ENCODE data around the gene PER1. TPM values are rescaled to one million over a fixed set of nuclear protein-coding genes. Genes with fewer than 3 reads are reported as not detected.

The PER1 gene
- total and polyA plus RNA-seq, 2 of the 13 experiments (the other 11 are each of a cell fraction or from before 2014, with no cell fraction given), result 2.6 to 3.6 TPM

DNA sequence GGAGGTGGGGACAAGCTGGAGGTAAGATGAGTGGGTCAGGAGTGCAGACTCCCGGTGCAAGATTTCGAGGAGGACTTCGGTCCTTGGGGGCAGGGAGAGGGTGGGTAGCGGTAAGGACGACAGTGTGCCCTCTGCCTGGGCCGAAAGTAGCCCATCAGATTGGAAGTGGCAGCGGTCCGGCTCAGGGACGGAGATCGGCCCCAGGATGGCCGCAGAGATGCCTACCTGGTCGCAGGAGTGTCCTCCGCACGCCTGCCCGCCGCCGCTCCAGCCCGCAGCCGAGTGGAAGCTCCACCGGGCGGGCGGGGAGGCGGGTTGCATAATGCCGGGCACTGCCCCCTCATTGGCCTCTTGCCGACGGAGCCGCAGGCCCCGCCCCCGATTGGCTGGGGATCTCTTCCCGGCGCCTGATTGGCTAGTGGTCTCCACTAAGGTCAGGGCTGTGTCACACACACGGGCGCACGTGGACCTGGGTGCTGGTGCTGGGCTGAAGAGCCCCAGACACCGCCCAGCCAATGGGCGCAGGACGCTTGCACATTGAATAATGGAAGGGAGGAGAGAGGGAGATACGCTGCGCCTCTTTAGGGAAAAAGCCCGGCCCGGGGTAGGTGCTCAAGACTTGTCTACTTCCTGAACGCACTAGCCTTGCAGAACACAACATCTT lies at the start of gene PER1 (continued):
- peak; percentile 35; the same call in 1 of the 2 replicates for TF ChIP-seq ZFP36L1 (CRISPR knock-in tag; IDR thresholded peaks at IDR 0.05)
- TF ChIP-seq, protein P1, sequence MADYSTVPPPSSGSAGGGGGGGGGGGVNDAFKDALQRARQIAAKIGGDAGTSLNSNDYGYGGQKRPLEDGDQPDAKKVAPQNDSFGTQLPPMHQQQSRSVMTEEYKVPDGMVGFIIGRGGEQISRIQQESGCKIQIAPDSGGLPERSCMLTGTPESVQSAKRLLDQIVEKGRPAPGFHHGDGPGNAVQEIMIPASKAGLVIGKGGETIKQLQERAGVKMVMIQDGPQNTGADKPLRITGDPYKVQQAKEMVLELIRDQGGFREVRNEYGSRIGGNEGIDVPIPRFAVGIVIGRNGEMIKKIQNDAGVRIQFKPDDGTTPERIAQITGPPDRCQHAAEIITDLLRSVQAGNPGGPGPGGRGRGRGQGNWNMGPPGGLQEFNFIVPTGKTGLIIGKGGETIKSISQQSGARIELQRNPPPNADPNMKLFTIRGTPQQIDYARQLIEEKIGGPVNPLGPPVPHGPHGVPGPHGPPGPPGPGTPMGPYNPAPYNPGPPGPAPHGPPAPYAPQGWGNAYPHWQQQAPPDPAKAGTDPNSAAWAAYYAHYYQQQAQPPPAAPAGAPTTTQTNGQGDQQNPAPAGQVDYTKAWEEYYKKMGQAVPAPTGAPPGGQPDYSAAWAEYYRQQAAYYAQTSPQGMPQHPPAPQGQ (CRISPR knock-in tag; IDR thresholded peaks at IDR 0.05; ENCODE audit: borderline replicate concordance), result no peak
- no peak for TF ChIP-seq SETDB1 (CRISPR knock-in tag; IDR thresholded peaks at IDR 0.05; ENCODE audit: borderline replicate concordance)
- TF ChIP-seq, protein P2, sequence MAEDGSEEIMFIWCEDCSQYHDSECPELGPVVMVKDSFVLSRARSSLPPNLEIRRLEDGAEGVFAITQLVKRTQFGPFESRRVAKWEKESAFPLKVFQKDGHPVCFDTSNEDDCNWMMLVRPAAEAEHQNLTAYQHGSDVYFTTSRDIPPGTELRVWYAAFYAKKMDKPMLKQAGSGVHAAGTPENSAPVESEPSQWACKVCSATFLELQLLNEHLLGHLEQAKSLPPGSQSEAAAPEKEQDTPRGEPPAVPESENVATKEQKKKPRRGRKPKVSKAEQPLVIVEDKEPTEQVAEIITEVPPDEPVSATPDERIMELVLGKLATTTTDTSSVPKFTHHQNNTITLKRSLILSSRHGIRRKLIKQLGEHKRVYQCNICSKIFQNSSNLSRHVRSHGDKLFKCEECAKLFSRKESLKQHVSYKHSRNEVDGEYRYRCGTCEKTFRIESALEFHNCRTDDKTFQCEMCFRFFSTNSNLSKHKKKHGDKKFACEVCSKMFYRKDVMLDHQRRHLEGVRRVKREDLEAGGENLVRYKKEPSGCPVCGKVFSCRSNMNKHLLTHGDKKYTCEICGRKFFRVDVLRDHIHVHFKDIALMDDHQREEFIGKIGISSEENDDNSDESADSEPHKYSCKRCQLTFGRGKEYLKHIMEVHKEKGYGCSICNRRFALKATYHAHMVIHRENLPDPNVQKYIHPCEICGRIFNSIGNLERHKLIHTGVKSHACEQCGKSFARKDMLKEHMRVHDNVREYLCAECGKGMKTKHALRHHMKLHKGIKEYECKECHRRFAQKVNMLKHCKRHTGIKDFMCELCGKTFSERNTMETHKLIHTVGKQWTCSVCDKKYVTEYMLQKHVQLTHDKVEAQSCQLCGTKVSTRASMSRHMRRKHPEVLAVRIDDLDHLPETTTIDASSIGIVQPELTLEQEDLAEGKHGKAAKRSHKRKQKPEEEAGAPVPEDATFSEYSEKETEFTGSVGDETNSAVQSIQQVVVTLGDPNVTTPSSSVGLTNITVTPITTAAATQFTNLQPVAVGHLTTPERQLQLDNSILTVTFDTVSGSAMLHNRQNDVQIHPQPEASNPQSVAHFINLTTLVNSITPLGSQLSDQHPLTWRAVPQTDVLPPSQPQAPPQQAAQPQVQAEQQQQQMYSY (CRISPR knock-in tag; IDR thresholded peaks at IDR 0.05), result no peak
- TF ChIP-seq IKZF4 (CRISPR knock-in tag; IDR thresholded peaks at IDR 0.05; ENCODE audit: borderline replicate concordance, low read depth, not compliant biosample characterization), result no peak
- no peak for TF ChIP-seq NFRKB (IDR thresholded peaks at IDR 0.05)
- no peak for TF ChIP-seq SATB2 (CRISPR knock-in tag; IDR thresholded peaks at IDR 0.05)
- 0 out of 2 replicates have a peak, but pooled peaks have one; percentile 19 for TF ChIP-seq ELF3 (CRISPR knock-in tag; IDR thresholded peaks at IDR 0.05)
- TF ChIP-seq ZKSCAN5 (CRISPR knock-in tag; IDR thresholded peaks at IDR 0.05), result no peak
- TF ChIP-seq, protein P3, sequence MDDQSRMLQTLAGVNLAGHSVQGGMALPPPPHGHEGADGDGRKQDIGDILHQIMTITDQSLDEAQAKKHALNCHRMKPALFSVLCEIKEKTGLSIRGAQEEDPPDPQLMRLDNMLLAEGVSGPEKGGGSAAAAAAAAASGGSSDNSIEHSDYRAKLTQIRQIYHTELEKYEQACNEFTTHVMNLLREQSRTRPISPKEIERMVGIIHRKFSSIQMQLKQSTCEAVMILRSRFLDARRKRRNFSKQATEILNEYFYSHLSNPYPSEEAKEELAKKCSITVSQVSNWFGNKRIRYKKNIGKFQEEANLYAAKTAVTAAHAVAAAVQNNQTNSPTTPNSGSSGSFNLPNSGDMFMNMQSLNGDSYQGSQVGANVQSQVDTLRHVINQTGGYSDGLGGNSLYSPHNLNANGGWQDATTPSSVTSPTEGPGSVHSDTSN (CRISPR knock-in tag; IDR thresholded peaks at IDR 0.05; ENCODE audit: borderline replicate concordance), result no peak
- TF ChIP-seq, protein P4, sequence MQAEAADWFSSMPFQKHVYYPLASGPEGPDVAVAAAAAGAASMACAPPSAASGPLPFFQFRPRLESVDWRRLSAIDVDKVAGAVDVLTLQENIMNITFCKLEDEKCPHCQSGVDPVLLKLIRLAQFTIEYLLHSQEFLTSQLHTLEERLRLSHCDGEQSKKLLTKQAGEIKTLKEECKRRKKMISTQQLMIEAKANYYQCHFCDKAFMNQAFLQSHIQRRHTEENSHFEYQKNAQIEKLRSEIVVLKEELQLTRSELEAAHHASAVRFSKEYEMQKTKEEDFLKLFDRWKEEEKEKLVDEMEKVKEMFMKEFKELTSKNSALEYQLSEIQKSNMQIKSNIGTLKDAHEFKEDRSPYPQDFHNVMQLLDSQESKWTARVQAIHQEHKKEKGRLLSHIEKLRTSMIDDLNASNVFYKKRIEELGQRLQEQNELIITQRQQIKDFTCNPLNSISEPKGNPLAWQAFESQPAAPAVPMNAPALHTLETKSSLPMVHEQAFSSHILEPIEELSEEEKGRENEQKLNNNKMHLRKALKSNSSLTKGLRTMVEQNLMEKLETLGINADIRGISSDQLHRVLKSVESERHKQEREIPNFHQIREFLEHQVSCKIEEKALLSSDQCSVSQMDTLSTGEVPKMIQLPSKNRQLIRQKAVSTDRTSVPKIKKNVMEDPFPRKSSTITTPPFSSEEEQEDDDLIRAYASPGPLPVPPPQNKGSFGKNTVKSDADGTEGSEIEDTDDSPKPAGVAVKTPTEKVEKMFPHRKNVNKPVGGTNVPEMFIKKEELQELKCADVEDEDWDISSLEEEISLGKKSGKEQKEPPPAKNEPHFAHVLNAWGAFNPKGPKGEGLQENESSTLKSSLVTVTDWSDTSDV (CRISPR knock-in tag; IDR thresholded peaks at IDR 0.05), result no peak
- TF ChIP-seq ZBTB3 (CRISPR knock-in tag; IDR thresholded peaks at IDR 0.05; ENCODE audit: borderline replicate concordance, low read depth), result no peak
- TF ChIP-seq, protein P5, sequence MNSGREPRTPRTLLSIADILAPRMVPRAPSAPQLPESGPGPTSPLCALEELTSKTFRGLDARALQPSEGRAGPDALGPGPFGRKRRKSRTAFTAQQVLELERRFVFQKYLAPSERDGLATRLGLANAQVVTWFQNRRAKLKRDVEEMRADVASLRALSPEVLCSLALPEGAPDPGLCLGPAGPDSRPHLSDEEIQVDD (CRISPR knock-in tag; IDR thresholded peaks at IDR 0.05; ENCODE audit: borderline replicate concordance), result no peak
- TF ChIP-seq, protein P6, sequence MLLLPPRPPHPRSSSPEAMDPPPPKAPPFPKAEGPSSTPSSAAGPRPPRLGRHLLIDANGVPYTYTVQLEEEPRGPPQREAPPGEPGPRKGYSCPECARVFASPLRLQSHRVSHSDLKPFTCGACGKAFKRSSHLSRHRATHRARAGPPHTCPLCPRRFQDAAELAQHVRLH (CRISPR knock-in tag; IDR thresholded peaks at IDR 0.05; ENCODE audit: borderline replicate concordance, low read depth), result no peak
- TF ChIP-seq MAZ (IDR thresholded peaks at IDR 0.05; ENCODE audit: borderline replicate concordance, low read depth, low read length), result no peak
- TF ChIP-seq MAZ (CRISPR knock-in tag; IDR thresholded peaks at IDR 0.05; ENCODE audit: low read depth), result no peak; the same call in 1 of the 2 replicates
- no peak for TF ChIP-seq ZNF720 (CRISPR knock-in tag; IDR thresholded peaks at IDR 0.05)
- no peak; the same call in 1 of the 2 replicates for TF ChIP-seq FOXC1 (CRISPR knock-in tag; IDR thresholded peaks at IDR 0.05; ENCODE audit: borderline replicate concordance)
- TF ChIP-seq KLF13 (CRISPR knock-in tag; IDR thresholded peaks at IDR 0.05), result no peak

Measured in HepG2 (cell line).